Measurements from ENCODE around the gene SVIL.

The SVIL gene

DNA sequence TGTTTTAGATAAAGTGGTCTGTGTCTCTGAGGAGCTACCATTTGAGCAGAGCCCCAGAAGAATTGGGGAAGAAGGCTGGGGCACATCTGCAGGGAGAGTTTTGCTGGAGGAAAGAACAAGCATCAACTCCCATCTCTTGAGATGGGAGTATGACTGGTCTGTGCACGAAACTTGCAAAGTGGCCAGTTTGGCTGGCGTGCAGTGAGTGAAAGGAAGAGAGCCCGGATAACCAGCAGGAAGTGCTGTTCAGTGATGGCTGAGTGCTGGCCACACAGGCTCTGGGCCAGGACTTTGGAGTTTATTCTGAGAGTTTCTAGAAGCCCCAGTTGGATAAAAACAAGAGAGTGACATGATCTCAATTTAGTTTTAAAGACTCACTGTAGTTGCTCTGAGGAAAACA, 34.4 kb upstream of the SVIL start:
- Histone ChIP-seq H3K27me3 (ENCODE audit: control insufficient read depth in 2 of 2, insufficient read depth in 2 of 2, low read length in 2 of 2) (no peaks in the 10 kb centered on the region), H3K4me1 (ENCODE audit: control insufficient read depth in 2 of 2, insufficient read depth in 2 of 2, low read length in 2 of 2) (peaks cover 0 to 3% of the 10 kb centered on the region in 2 donors), H3K9me3 (ENCODE audit: control insufficient read depth in 2 of 2, low read length in 2 of 2) (peaks cover 0 to 2% of the 10 kb centered on the region in 2 donors), H3K36me3 (ENCODE audit: control insufficient read depth in 2 of 2, insufficient read depth in 2 of 2, low read length in 2 of 2) (no peaks in the 10 kb centered on the region), H3K9ac (ENCODE audit: low read depth in 1 of 2, low read length in 2 of 2) (no peak overlapping the region), H3K4me3 (ENCODE audit: low read length in 2 of 2) (no peak overlapping the region), H3K27ac (ENCODE audit: low read depth in 2 of 2, low read length in 2 of 2) (no peak overlapping the region)

DNA sequence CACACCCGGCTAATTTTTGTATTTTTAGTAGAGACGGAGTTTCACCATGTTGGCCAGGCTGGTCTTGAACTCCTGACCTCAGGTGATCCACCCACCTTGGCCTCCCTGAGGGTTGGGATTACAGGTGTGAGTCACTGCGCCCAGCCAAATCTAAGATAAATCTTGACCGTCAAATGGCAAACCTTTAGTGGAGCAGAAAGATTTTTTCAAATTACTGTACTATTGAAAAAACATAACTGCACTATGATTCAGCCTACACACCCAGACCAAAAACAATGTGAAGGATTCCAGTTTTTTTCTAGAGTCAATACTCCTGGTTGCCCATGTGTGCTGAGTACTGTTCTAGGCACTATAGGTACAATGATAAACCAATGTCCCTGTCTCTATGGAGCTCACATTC, 33.9 kb upstream of the SVIL start:
- H3K9me3 ChIP-seq (ENCODE audit: control insufficient read depth in 2 of 2, low read length in 2 of 2), result peaks cover 0 to under 1% of the 10 kb centered on the region in 2 donors
- H3K4me1 ChIP-seq (ENCODE audit: control insufficient read depth in 2 of 2, insufficient read depth in 2 of 2, low read length in 2 of 2), result peaks cover 0 to 3% of the 10 kb centered on the region in 2 donors
- no peaks in the 10 kb centered on the region for H3K27me3 ChIP-seq (ENCODE audit: control insufficient read depth in 2 of 2, insufficient read depth in 2 of 2, low read length in 2 of 2)
- H3K9ac ChIP-seq (ENCODE audit: low read depth in 1 of 2, low read length in 2 of 2), result no peak overlapping the region
- no peak overlapping the region for H3K27ac ChIP-seq (ENCODE audit: low read depth in 2 of 2, low read length in 2 of 2)
- no peak overlapping the region for H3K4me3 ChIP-seq (ENCODE audit: low read length in 2 of 2)
- H3K36me3 ChIP-seq (ENCODE audit: control insufficient read depth in 2 of 2, insufficient read depth in 2 of 2, low read length in 2 of 2), result no peaks in the 10 kb centered on the region

DNA sequence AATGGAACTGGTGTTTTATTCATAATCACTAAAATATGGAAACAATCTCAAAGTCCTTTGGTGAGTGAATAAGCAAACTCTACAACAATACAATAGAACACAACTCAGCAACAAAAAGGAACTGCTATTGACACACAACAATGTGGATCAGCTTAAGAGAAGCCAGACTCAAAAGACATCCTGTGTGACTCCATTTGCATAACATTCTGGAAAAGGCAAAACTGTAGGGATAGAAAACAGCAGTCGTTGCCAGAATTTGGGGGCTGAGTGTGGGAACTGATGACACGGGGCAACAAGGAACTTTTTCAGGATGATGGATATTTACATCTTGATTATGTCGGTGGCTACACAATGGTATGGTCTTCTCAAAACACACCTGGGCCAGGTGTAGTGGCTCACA, 32.4 kb upstream of the SVIL start:
- H3K9ac ChIP-seq (ENCODE audit: low read depth in 1 of 2, low read length in 2 of 2), result no peak overlapping the region
- no peaks in the 10 kb centered on the region for H3K36me3 ChIP-seq (ENCODE audit: control insufficient read depth in 2 of 2, insufficient read depth in 2 of 2, low read length in 2 of 2)
- no peak overlapping the region for H3K27ac ChIP-seq (ENCODE audit: low read depth in 2 of 2, low read length in 2 of 2)
- H3K27me3 ChIP-seq (ENCODE audit: control insufficient read depth in 2 of 2, insufficient read depth in 2 of 2, low read length in 2 of 2), result no peaks in the 10 kb centered on the region
- peaks cover 0 to 3% of the 10 kb centered on the region in 2 donors for H3K4me1 ChIP-seq (ENCODE audit: control insufficient read depth in 2 of 2, insufficient read depth in 2 of 2, low read length in 2 of 2)
- H3K9me3 ChIP-seq (ENCODE audit: control insufficient read depth in 2 of 2, low read length in 2 of 2), result no peaks in the 10 kb centered on the region
- H3K4me3 ChIP-seq (ENCODE audit: low read length in 2 of 2), result no peak overlapping the region

DNA sequence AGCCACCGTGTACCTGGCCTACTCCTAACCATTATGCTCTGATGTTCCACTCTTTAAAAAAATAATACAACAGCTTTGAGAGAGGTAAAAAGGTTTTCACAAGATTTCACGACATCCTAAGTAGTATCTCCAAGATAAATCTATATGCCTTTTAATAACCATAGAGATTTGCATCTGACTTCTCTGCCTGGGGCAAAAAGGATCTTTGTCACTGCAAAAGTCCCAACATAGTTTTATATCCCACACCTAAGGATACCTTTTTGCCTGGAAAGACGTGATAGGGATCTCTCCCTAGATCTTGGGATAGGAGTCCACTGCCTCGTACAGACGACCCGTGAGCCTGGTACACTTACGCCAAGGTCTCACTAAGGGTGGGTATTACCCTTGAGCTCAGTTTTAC, 31.4 kb upstream of the SVIL start:
- H3K4me1 ChIP-seq (ENCODE audit: control insufficient read depth in 2 of 2, insufficient read depth in 2 of 2, low read length in 2 of 2), result peaks cover 0 to 3% of the 10 kb centered on the region in 2 donors
- no peaks in the 10 kb centered on the region for H3K36me3 ChIP-seq (ENCODE audit: control insufficient read depth in 2 of 2, insufficient read depth in 2 of 2, low read length in 2 of 2)
- H3K9me3 ChIP-seq (ENCODE audit: control insufficient read depth in 2 of 2, low read length in 2 of 2), result no peaks in the 10 kb centered on the region

DNA sequence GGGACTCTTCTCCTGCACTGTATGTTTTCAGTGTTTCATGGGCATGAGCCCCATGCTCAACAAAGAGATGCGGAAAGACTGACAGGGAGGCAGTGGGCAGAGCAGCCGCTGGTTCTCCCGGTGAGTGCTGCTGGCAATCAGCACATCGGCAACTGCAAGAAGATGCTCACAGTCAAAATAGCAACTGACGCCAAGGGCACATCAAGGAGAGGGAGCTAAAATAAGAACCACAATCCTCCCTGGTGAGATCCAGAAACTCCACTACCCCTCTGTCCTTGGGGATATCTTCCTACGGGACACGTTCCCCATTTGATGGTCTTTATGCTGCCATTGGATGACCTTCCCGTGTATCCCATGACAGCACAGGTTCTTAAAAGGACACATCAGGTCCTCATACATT, 28.9 kb upstream of the SVIL start:
- H3K9me3 ChIP-seq (ENCODE audit: control insufficient read depth in 2 of 2, low read length in 2 of 2), result no peaks in the 10 kb centered on the region
- H3K36me3 ChIP-seq (ENCODE audit: control insufficient read depth in 2 of 2, insufficient read depth in 2 of 2, low read length in 2 of 2), result no peaks in the 10 kb centered on the region
- no peaks in the 10 kb centered on the region for H3K27me3 ChIP-seq (ENCODE audit: control insufficient read depth in 2 of 2, insufficient read depth in 2 of 2, low read length in 2 of 2)
- H3K4me1 ChIP-seq (ENCODE audit: control insufficient read depth in 2 of 2, insufficient read depth in 2 of 2, low read length in 2 of 2), result peaks cover 0 to 11% of the 10 kb centered on the region in 2 donors
- H3K9ac ChIP-seq (ENCODE audit: low read depth in 1 of 2, low read length in 2 of 2), result no peak overlapping the region
- no peak overlapping the region for H3K27ac ChIP-seq (ENCODE audit: low read depth in 2 of 2, low read length in 2 of 2)
- no peak overlapping the region for H3K4me3 ChIP-seq (ENCODE audit: low read length in 2 of 2)

More for the DNA sequence above, 31.4 kb upstream of the SVIL start:
- Histone ChIP-seq H3K27me3 (ENCODE audit: control insufficient read depth in 2 of 2, insufficient read depth in 2 of 2, low read length in 2 of 2) (no peaks in the 10 kb centered on the region), H3K9ac (ENCODE audit: low read depth in 1 of 2, low read length in 2 of 2) (no peak overlapping the region), H3K27ac (ENCODE audit: low read depth in 2 of 2, low read length in 2 of 2) (no peak overlapping the region), H3K4me3 (ENCODE audit: low read length in 2 of 2) (no peak overlapping the region)

DNA sequence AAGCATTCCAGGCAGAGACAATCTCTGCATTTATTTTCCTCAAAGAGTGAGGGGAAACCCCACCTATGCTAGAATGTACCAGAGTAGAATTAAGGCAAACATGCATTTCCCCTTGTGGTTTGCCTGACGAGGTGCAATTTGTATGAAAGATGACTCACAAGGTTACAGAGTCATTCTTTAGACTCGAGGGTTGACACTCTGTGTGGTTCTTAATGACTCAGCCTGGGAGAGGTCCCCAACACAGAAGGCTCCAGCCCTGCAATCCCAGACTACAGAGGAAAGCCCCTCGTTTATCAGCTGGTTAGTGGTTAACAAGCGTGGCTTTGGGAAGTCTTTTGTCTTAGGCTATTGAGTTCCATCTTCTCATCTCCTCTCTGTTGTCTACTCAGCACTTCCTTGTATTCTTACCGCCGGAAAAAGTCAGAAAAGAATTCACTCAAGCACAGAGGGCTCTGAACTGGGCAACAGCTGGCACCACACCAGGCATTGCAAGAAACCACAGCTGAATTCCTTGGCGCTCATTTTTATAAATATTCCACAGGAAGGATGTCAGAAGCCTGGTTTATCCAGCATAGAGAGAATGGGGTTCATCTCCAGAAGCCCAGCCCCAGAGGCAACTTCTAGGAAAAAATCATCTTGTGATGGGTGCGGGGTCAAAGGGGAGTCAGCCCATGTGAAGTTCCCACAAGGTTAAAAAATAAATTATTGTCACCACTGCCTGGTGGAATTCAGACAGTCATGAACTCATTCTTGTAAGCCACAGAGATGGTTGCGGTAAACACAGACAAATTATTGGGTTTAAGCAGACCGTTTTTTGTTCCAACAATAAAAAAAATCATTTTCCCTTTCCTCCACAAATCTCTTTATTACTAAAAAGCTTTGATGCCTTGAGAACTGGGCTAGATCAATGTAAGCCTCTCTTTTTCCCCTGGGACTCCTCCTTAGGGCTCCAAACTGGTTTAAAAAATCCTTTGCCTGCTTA, 24.5 kb upstream of the SVIL start:
- Histone ChIP-seq H3K9ac (ENCODE audit: low read depth in 1 of 2, low read length in 2 of 2) (no peak overlapping the region), H3K27ac (ENCODE audit: low read depth in 2 of 2, low read length in 2 of 2) (peak overlapping the region; percentile 13 to 54), H3K4me1 (ENCODE audit: control insufficient read depth in 2 of 2, insufficient read depth in 2 of 2, low read length in 2 of 2) (peaks cover 0 to 11% of the 10 kb centered on the region in 2 donors), H3K27me3 (ENCODE audit: control insufficient read depth in 2 of 2, insufficient read depth in 2 of 2, low read length in 2 of 2) (no peaks in the 10 kb centered on the region), H3K4me3 (ENCODE audit: low read length in 2 of 2) (no peak overlapping the region), H3K9me3 (ENCODE audit: control insufficient read depth in 2 of 2, low read length in 2 of 2) (peaks cover 0 to 3% of the 10 kb centered on the region in 2 donors), H3K36me3 (ENCODE audit: control insufficient read depth in 2 of 2, insufficient read depth in 2 of 2, low read length in 2 of 2) (peaks cover 10 to 16% of the 10 kb centered on the region in 2 donors)

DNA sequence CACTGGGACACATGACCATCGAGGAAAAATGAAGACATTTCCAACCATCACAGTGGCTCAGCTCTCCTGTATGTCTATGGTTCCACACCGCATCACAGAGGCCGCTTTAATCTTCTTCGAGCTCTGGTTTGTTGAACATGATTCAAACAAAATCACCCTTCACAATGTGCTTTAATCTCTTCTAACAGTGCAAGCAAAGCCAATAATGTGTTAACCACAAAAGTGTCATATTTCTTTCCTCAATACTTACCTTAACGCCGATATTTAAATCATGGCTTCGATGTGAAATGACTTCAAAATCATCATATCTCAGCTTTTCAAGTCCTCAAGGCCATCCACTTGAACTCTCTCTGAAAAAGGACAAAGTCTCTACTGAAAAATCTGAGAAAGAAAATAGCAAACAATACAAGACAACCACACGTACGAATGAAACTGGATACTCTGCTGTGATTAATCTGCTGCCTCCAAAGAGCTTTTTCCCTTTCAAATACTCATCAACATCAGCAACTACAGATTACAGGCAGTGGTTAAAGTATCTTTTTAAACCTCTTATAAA, 23.0 kb upstream of the SVIL start:
- peaks cover 0 to 11% of the 10 kb centered on the region in 2 donors for H3K4me1 ChIP-seq (ENCODE audit: control insufficient read depth in 2 of 2, insufficient read depth in 2 of 2, low read length in 2 of 2)
- H3K27ac ChIP-seq (ENCODE audit: low read depth in 2 of 2, low read length in 2 of 2), result no peak overlapping the region
- H3K36me3 ChIP-seq (ENCODE audit: control insufficient read depth in 2 of 2, insufficient read depth in 2 of 2, low read length in 2 of 2), result peaks cover 10 to 16% of the 10 kb centered on the region in 2 donors
- no peak overlapping the region for H3K9ac ChIP-seq (ENCODE audit: low read depth in 1 of 2, low read length in 2 of 2)
- no peaks in the 10 kb centered on the region for H3K27me3 ChIP-seq (ENCODE audit: control insufficient read depth in 2 of 2, insufficient read depth in 2 of 2, low read length in 2 of 2)
- H3K4me3 ChIP-seq (ENCODE audit: low read length in 2 of 2), result no peak overlapping the region
- peaks cover 0 to 3% of the 10 kb centered on the region in 2 donors for H3K9me3 ChIP-seq (ENCODE audit: control insufficient read depth in 2 of 2, low read length in 2 of 2)

DNA sequence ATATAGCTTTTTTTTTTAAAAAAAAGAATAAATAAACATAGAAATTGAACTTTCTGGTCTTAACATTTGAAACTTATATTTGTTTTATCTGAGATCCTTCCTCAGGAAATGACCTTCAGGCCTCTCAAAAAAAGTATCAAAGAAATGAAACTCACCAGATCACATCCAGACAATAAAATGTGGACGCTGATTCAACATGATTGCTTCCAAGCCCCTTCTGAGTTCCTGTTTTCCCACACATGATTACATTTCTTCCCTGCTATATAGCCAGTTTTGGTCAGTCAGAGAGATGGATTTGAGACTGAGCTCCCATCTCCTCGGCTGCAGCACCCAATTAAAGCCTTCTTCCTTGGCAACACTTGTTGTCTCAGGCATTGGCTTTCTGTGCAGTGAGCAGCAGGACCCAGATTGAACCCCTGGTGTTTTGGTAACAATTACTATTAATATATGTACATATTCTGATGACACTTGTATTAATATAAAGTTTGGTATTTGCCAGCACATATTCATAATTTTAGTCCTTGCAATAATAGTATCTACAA, 21.8 kb upstream of the SVIL start:
- Histone ChIP-seq H3K36me3 (ENCODE audit: control insufficient read depth in 2 of 2, insufficient read depth in 2 of 2, low read length in 2 of 2) (peaks cover 10 to 16% of the 10 kb centered on the region in 2 donors), H3K27ac (ENCODE audit: low read depth in 2 of 2, low read length in 2 of 2) (no peak overlapping the region), H3K9me3 (ENCODE audit: control insufficient read depth in 2 of 2, low read length in 2 of 2) (peaks cover 0 to 3% of the 10 kb centered on the region in 2 donors), H3K4me3 (ENCODE audit: low read length in 2 of 2) (no peak overlapping the region), H3K4me1 (ENCODE audit: control insufficient read depth in 2 of 2, insufficient read depth in 2 of 2, low read length in 2 of 2) (peaks cover 0 to 11% of the 10 kb centered on the region in 2 donors), H3K27me3 (ENCODE audit: control insufficient read depth in 2 of 2, insufficient read depth in 2 of 2, low read length in 2 of 2) (no peaks in the 10 kb centered on the region), H3K9ac (ENCODE audit: low read depth in 1 of 2, low read length in 2 of 2) (no peak overlapping the region)

DNA sequence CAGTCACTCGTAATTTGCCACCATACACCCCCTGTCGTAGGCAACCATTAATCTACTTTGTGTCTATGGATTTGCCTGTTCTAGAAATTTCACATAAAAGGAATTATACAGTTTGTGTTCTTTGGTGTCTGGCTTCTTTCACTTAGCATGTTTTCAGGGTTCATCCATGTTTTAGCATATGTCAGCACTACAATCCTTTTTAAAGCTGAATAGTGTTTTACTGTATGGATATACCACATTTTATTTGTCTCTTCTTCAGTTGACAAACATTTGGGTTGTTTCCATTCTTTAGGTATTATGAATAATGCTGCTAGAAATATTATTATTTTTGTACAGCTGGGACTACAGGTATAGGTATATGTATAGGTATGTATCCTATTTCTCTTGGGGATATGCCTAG, 17.4 kb upstream of the SVIL start:
- Histone ChIP-seq H3K36me3 (ENCODE audit: control insufficient read depth in 2 of 2, insufficient read depth in 2 of 2, low read length in 2 of 2) (peaks cover 7 to 12% of the 10 kb centered on the region in 2 donors), H3K9ac (ENCODE audit: low read depth in 1 of 2, low read length in 2 of 2) (no peak overlapping the region), H3K4me1 (ENCODE audit: control insufficient read depth in 2 of 2, insufficient read depth in 2 of 2, low read length in 2 of 2) (peaks cover 10 to 25% of the 10 kb centered on the region in 2 donors), H3K27me3 (ENCODE audit: control insufficient read depth in 2 of 2, insufficient read depth in 2 of 2, low read length in 2 of 2) (no peaks in the 10 kb centered on the region), H3K9me3 (ENCODE audit: control insufficient read depth in 2 of 2, low read length in 2 of 2) (peaks cover 0 to 3% of the 10 kb centered on the region in 2 donors), H3K27ac (ENCODE audit: low read depth in 2 of 2, low read length in 2 of 2) (no peak overlapping the region), H3K4me3 (ENCODE audit: low read length in 2 of 2) (no peak overlapping the region)

DNA sequence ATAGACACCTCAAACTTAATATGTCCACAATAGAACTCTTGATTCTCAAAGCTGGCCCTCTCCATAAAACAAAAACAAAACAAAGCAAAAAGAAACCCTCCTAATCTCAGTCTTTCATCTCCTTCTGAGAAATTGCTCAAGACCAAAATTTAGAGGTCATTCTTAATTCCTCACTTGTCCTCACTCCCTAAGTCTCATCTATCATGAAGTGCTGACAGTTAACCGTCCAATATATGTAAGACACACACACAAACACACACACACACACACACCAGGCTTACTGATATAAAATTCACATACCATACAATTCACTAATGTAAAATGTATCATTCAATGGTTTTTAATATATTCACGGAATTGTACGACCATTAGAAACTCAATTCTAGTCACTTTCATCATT, 17.0 kb upstream of the SVIL start:
- no peak overlapping the region for H3K27ac ChIP-seq (ENCODE audit: low read depth in 2 of 2, low read length in 2 of 2)
- H3K36me3 ChIP-seq (ENCODE audit: control insufficient read depth in 2 of 2, insufficient read depth in 2 of 2, low read length in 2 of 2), result peaks cover 4 to 8% of the 10 kb centered on the region in 2 donors
- no peaks in the 10 kb centered on the region for H3K27me3 ChIP-seq (ENCODE audit: control insufficient read depth in 2 of 2, insufficient read depth in 2 of 2, low read length in 2 of 2)
- no peak overlapping the region for H3K4me3 ChIP-seq (ENCODE audit: low read length in 2 of 2)
- H3K9me3 ChIP-seq (ENCODE audit: control insufficient read depth in 2 of 2, low read length in 2 of 2), result peaks cover 0 to 3% of the 10 kb centered on the region in 2 donors
- H3K4me1 ChIP-seq (ENCODE audit: control insufficient read depth in 2 of 2, insufficient read depth in 2 of 2, low read length in 2 of 2), result peaks cover 11 to 29% of the 10 kb centered on the region in 2 donors
- no peak overlapping the region for H3K9ac ChIP-seq (ENCODE audit: low read depth in 1 of 2, low read length in 2 of 2)
